Measurements from ENCODE around the gene GPRC6A.

Gene GPRC6A

GRCh38 chr6:116773886-116774285 lies 55.0 kb downstream of the GPRC6A start:
- no peak for DNase-seq

- no peak for DNase-seq
Observed at GRCh38 chr6:116772450-116772849, 56.4 kb downstream of the GPRC6A start.

GRCh38 chr6:116767715-116768114 lies 61.2 kb downstream of the GPRC6A start:
- DNase-seq: no peak

- no peak for DNase-seq
Observed at GRCh38 chr6:116766506-116767176, 62.2 kb downstream of the GPRC6A start.

GRCh38 chr6:116764961-116765841 lies 63.7 kb downstream of the GPRC6A start, which contains the start of gene FAM162B:
TSS of gene FAM162B (minus strand) at chr6:116765719. CDS start at chr6:116765576, 143 bp downstream.
- no peak for DNase-seq

- no peak for DNase-seq
Observed at GRCh38 chr6:116764629-116764960, 64.3 kb downstream of the GPRC6A start.

GRCh38 chr6:116763906-116764628 lies 64.8 kb downstream of the GPRC6A start:
- DNase-seq: no peak

GRCh38 chr6:116763048-116763447 lies 65.8 kb downstream of the GPRC6A start:
- no peak for DNase-seq

GRCh38 chr6:116762235-116762634 lies 66.6 kb downstream of the GPRC6A start:
- DNase-seq: no peak

GRCh38 chr6:116761779-116762178 lies 67.1 kb downstream of the GPRC6A start:
- DNase-seq: no peak

GRCh38 chr6:116745176-116745575 lies 83.7 kb downstream of the GPRC6A start:
- no peak for DNase-seq

Measured in activated CD4-positive, alpha-beta T cell treated with anti-CD3 and anti-CD28 coated beads for 1 hour (primary cell).